Urinary bladder (tissue), 4 donors: ENCODE measurements around the gene GRIN2A. TPM values are rescaled to one million over a fixed set of nuclear protein-coding genes. Genes with fewer than 3 reads are reported as not detected.

ENCODE experiments used
- DNase-seq: peaks from one replicate; pipeline ENCODE4 v3.0.0-alpha.2; 2015; ENCODE audit errors: extremely low spot score
- H3K27ac ChIP-seq: one replicate; pipeline ENCODE4 v1.5.1; 2013; ENCODE audit warnings: low read depth, mild to moderate bottlenecking, moderate library complexity
- H3K36me3 ChIP-seq: one replicate; pipeline ENCODE4 v1.6.1; 2013; ENCODE audit warnings: mild to moderate bottlenecking, moderate library complexity; ENCODE audit not compliant: insufficient read depth
- H3K4me1 ChIP-seq: one replicate; pipeline ENCODE4 v1.6.1; 2013; ENCODE audit warnings: mild to moderate bottlenecking, moderate library complexity; ENCODE audit not compliant: insufficient read depth
- H3K4me3 ChIP-seq: one replicate; pipeline ENCODE4 v1.5.1; 2013; ENCODE audit warnings: low read depth, low read length
- WGBS: extraction: QIAGEN DNeasy Blood & Tissue Kit; methylation state at CpG from one replicate; pipeline ENCODE4 v1.1.7; 2013; 5-methylcytosine and 5-hydroxymethylcytosine counted together
- polyA plus RNA-seq: library from polyadenylated mRNA; stranded (reverse); fragments of 200-250 nt; gene quantifications from one replicate; pipeline ENCODE4 v1.2.3, GENCODE V29; 2013
- total RNA-seq: library from RNA; depleted of rRNA; stranded (reverse); fragments of >200 nt; gene quantifications from one replicate; pipeline ENCODE4 v1.2.3, GENCODE V29; 2014
- donor health status: healthy with polysubstance abuse.
- donor health status: healthy.

Gene GRIN2A
- total and polyA plus RNA-seq, 2 donors, result 0.06 to 0.21 TPM

GRCh38 chr16:10138881-10139280, 43.3 kb downstream of the GRIN2A start:
- no peak for DNase-seq
- 62% methylated on average over 5 of the region's 5 CpGs for WGBS
- no peaks in the 10 kb centered on the region for H3K4me1 ChIP-seq
- no peaks in the 10 kb centered on the region for H3K36me3 ChIP-seq
- H3K27ac ChIP-seq, result no peak overlapping the region
- no peak overlapping the region for H3K4me3 ChIP-seq

GRCh38 chr16:10137341-10137740, 44.9 kb downstream of the GRIN2A start:
- WGBS, result 84% methylated on average over 5 of the region's 5 CpGs
- DNase-seq, result no peak
- no peak overlapping the region for H3K27ac ChIP-seq
- H3K4me3 ChIP-seq, result no peak overlapping the region
- H3K4me1 ChIP-seq, result no peaks in the 10 kb centered on the region
- H3K36me3 ChIP-seq, result no peaks in the 10 kb centered on the region

- WGBS, result 22% methylated on average over 3 of the region's 3 CpGs
- no peak overlapping the region for H3K4me3 ChIP-seq
- H3K36me3 ChIP-seq, result no peaks in the 10 kb centered on the region
- H3K4me1 ChIP-seq, result no peaks in the 10 kb centered on the region
- DNase-seq, result no peak
- H3K27ac ChIP-seq, result no peak overlapping the region
Observed at GRCh38 chr16:10136916-10137315, 45.3 kb downstream of the GRIN2A start.

- Histone ChIP-seq H3K4me3 (no peak overlapping the region), H3K27ac (no peak overlapping the region), H3K36me3 (no peaks in the 10 kb centered on the region), H3K4me1 (no peaks in the 10 kb centered on the region)
- 48% methylated on average over 3 of the region's 3 CpGs for WGBS
- no peak for DNase-seq
Observed at GRCh38 chr16:10130538-10130937, 51.7 kb downstream of the GRIN2A start.

- H3K4me1 ChIP-seq, result no peaks in the 10 kb centered on the region
- 83% methylated on average over 9 of the region's 9 CpGs for WGBS
- H3K27ac ChIP-seq, result no peak overlapping the region
- H3K36me3 ChIP-seq, result no peaks in the 10 kb centered on the region
- no peak overlapping the region for H3K4me3 ChIP-seq
- no peak for DNase-seq
Observed at GRCh38 chr16:10128397-10129258, 53.6 kb downstream of the GRIN2A start.

GRCh38 chr16:10126686-10127085, 55.5 kb downstream of the GRIN2A start:
- Histone ChIP-seq H3K36me3 (no peaks in the 10 kb centered on the region), H3K27ac (no peak overlapping the region), H3K4me1 (no peaks in the 10 kb centered on the region), H3K4me3 (no peak overlapping the region)
- no peak for DNase-seq
- WGBS, result 51% methylated on average over 3 of the region's 3 CpGs

GRCh38 chr16:10123141-10123540, 59.1 kb downstream of the GRIN2A start:
- no peak overlapping the region for H3K27ac ChIP-seq
- DNase-seq, result no peak
- WGBS, result 54% methylated on average over 5 of the region's 5 CpGs
- H3K36me3 ChIP-seq, result no peaks in the 10 kb centered on the region
- H3K4me3 ChIP-seq, result no peak overlapping the region
- no peaks in the 10 kb centered on the region for H3K4me1 ChIP-seq

- H3K4me3 ChIP-seq, result no peak overlapping the region
- DNase-seq, result no peak
- H3K36me3 ChIP-seq, result no peaks in the 10 kb centered on the region
- no peaks in the 10 kb centered on the region for H3K4me1 ChIP-seq
- WGBS, result 32% methylated on average over 6 of the region's 6 CpGs
- H3K27ac ChIP-seq, result no peak overlapping the region
Observed at GRCh38 chr16:10122546-10122945, 59.7 kb downstream of the GRIN2A start.

GRCh38 chr16:10121897-10122425, 60.3 kb downstream of the GRIN2A start:
- no peak overlapping the region for H3K27ac ChIP-seq
- WGBS, result 21% methylated on average over 5 of the region's 5 CpGs
- no peak overlapping the region for H3K4me3 ChIP-seq
- H3K36me3 ChIP-seq, result no peaks in the 10 kb centered on the region
- DNase-seq, result no peak
- H3K4me1 ChIP-seq, result no peaks in the 10 kb centered on the region

GRCh38 chr16:10121491-10121890, 60.7 kb downstream of the GRIN2A start:
- WGBS, result 29% methylated on average over 2 of the region's 2 CpGs
- Histone ChIP-seq H3K27ac (no peak overlapping the region), H3K4me1 (no peaks in the 10 kb centered on the region), H3K4me3 (no peak overlapping the region), H3K36me3 (no peaks in the 10 kb centered on the region)
- no peak for DNase-seq

- Histone ChIP-seq H3K4me3 (no peak overlapping the region), H3K27ac (no peak overlapping the region), H3K4me1 (no peaks in the 10 kb centered on the region), H3K36me3 (no peaks in the 10 kb centered on the region)
- no peak for DNase-seq
- 76% methylated on average over 4 of the region's 4 CpGs for WGBS
Observed at GRCh38 chr16:10120953-10121352, 61.3 kb downstream of the GRIN2A start.

- Histone ChIP-seq H3K4me3 (no peak overlapping the region), H3K4me1 (no peaks in the 10 kb centered on the region), H3K36me3 (no peaks in the 10 kb centered on the region), H3K27ac (no peak overlapping the region)
- WGBS, result 48% methylated on average over 4 of the region's 4 CpGs
- no peak for DNase-seq
Observed at GRCh38 chr16:10114409-10114808, 67.8 kb downstream of the GRIN2A start.

GRCh38 chr16:10113248-10113647, 69.0 kb downstream of the GRIN2A start:
- H3K4me1 ChIP-seq, result no peaks in the 10 kb centered on the region
- no peak overlapping the region for H3K27ac ChIP-seq
- WGBS, result 75% methylated on average over 7 of the region's 7 CpGs
- H3K4me3 ChIP-seq, result no peak overlapping the region
- H3K36me3 ChIP-seq, result no peaks in the 10 kb centered on the region
- no peak for DNase-seq

- WGBS, result 90% methylated on average over 5 of the region's 5 CpGs
- no peak for DNase-seq
Observed at GRCh38 chr16:10112021-10112420, 70.2 kb downstream of the GRIN2A start.

More at GRCh38 chr16:10112021-10112420, 70.2 kb downstream of the GRIN2A start:
- Histone ChIP-seq H3K4me1 (no peaks in the 10 kb centered on the region), H3K4me3 (no peak overlapping the region), H3K27ac (no peak overlapping the region), H3K36me3 (no peaks in the 10 kb centered on the region)
